Measurements from ENCODE around the gene C1QA. TPM values are rescaled to one million over a fixed set of nuclear protein-coding genes. Genes with fewer than 3 reads are reported as not detected.

The C1QA gene
- total RNA-seq, 4 donors from 2014 or later = 12.3 to 90.8 (median 28.7) TPM

DNA sequence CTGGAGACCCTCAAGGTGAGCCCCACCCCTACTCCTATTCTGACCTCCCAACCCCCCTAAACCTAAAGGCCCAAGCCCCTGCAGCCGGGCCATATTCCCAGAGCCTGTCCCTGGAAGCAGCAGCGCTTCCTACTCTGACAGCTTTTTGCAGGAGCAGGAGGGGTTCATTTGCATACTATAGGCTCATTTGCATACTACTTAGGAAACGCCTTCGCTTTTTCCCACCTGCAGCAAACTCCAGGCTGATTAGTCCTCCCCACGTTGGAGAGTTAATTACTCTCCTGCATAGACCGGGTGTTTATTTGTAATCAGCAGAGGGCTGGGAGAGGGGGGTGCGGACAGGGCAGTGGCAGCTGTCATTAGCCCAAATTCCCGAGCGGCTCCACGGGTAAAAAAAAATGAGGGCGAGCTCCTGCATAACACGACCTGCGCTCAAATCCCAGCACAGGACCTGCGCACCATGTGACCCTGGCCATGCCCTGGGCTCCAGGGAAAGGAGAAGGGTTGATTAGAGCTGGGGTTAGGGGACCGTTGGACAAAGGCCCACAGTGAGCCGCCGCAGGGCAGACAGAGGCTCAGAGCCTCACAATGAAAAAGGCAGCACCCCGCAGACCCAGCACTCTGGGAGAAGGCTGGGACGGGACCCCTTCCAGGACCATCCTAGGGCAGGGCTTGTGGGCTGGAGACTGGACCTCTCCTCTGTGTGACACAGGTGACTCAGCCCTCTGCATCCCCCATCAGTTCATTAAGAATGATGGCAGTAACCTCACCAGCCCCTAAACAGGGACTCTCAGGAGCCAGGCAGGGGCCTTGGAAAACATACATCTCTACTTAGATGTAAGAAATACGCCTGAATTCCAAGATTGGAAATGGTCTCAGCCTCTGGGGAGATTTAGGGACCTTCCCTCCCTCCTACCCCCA, 9.9 kb upstream of the C1QA start:
- Histone ChIP-seq H3K9me3 (no peaks in the 10 kb centered on the region), H3K27ac (no peak overlapping the region), H3K36me3 (no peaks in the 10 kb centered on the region), H3K27me3 (no peaks in the 10 kb centered on the region), H3K4me1 (no peaks in the 10 kb centered on the region), H3K4me3 (no peak overlapping the region)
- DNase-seq = no peak
- TF ChIP-seq, protein P1, sequence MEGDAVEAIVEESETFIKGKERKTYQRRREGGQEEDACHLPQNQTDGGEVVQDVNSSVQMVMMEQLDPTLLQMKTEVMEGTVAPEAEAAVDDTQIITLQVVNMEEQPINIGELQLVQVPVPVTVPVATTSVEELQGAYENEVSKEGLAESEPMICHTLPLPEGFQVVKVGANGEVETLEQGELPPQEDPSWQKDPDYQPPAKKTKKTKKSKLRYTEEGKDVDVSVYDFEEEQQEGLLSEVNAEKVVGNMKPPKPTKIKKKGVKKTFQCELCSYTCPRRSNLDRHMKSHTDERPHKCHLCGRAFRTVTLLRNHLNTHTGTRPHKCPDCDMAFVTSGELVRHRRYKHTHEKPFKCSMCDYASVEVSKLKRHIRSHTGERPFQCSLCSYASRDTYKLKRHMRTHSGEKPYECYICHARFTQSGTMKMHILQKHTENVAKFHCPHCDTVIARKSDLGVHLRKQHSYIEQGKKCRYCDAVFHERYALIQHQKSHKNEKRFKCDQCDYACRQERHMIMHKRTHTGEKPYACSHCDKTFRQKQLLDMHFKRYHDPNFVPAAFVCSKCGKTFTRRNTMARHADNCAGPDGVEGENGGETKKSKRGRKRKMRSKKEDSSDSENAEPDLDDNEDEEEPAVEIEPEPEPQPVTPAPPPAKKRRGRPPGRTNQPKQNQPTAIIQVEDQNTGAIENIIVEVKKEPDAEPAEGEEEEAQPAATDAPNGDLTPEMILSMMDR (IDR thresholded peaks at IDR 0.05) = no peak
- TF ChIP-seq POLR2A (IDR thresholded peaks at IDR 0.05) = no peak

DNA sequence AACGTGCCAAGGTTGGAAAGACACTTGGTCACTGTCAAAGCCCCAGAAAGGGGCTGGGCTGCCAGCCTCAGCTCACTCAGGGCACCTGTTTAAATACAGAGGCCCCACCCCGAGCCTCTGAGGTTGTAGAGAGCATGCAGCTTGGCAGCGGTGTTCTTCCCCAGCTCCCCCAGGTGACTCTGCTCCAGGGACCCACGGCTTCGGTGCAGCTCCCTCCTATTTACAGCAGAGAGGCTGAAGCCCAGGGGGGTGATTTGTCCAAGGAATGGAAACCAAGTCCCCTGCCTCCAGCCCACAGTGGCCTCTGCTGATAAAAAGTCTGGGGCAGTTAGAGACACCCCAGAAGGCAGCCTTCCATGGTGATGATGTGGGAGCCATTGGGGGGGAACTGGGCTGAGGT, 9.1 kb upstream of the C1QA start:
- H3K4me1 ChIP-seq = no peaks in the 10 kb centered on the region

DNA sequence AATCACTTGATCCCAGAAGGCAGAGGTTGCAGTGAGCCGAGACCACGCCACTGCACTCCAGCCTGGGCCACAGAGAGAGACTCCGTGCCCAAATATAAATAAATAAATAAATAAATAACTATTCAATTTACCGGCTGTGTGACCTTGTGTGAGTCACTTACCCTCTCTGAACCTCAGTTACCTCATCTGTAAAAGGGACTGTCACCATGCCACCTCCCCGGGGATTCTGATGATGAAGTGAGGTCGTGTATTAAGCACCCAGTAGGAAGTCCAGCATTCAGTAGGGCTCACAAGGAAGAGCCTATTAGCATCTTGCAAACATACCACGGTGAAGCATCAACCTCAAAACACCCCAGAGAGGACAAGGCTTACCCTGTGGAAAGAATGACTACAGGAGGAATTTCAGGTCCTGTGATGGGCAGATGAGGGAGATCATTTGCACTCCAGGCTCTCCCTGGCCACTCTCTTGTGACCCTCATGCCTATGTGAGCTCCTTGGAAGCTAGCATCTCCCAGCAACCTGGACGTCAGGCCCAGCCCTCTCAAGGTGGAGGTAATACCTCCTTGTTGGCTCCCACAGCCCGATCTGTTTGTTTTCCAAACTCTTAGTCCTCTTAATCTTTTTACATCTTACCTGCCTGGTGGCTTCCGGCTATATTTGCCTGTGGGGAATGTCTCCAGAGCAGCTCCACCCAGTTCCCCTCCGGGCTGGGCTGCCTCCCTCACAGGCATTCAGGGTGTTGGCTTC, 7.6 kb upstream of the C1QA start:
- H3K27ac ChIP-seq = no peak overlapping the region
- no peaks in the 10 kb centered on the region for H3K27me3 ChIP-seq
- no peak overlapping the region for H3K4me3 ChIP-seq
- DNase-seq = no peak
- H3K36me3 ChIP-seq = no peaks in the 10 kb centered on the region
- TF ChIP-seq POLR2A (IDR thresholded peaks at IDR 0.05) = no peak
- TF ChIP-seq, protein P1 (IDR thresholded peaks at IDR 0.05) = no peak
- no peaks in the 10 kb centered on the region for H3K9me3 ChIP-seq
- H3K4me1 ChIP-seq = no peaks in the 10 kb centered on the region

More for the DNA sequence above, 9.1 kb upstream of the C1QA start:
- H3K36me3 ChIP-seq = no peaks in the 10 kb centered on the region
- H3K9me3 ChIP-seq = no peaks in the 10 kb centered on the region
- H3K27ac ChIP-seq = no peak overlapping the region
- TF ChIP-seq POLR2A (IDR thresholded peaks at IDR 0.05) = no peak
- TF ChIP-seq, protein P1 (IDR thresholded peaks at IDR 0.05) = no peak
- H3K4me3 ChIP-seq = no peak overlapping the region
- H3K27me3 ChIP-seq = no peaks in the 10 kb centered on the region
- DNase-seq = no peak

DNA sequence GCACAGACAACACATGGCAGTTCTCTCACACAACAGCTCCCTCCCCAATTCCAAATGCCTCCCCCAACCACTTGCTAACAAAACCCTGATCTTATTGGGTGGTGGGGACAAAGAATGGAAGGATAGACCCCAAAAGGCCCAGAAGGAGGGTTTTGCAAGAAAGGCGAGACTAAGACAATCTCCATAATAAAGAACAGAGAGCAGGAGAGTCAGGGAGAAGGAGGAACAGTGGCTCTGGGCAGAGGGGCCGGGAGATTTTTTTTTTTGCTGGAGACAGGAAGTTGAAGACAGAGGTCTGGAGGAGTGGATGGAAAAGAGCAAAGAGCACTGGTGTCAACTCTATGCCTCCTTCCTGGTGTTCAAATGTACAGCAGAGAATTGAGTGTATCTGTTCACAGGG, 6.5 kb upstream of the C1QA start:
- Histone ChIP-seq H3K4me3 (no peak overlapping the region), H3K27ac (no peak overlapping the region), H3K36me3 (no peaks in the 10 kb centered on the region), H3K4me1 (no peaks in the 10 kb centered on the region), H3K27me3 (no peaks in the 10 kb centered on the region), H3K9me3 (no peaks in the 10 kb centered on the region)
- DNase-seq = no peak
- no peak for TF ChIP-seq POLR2A (IDR thresholded peaks at IDR 0.05)
- TF ChIP-seq, protein P1 (IDR thresholded peaks at IDR 0.05) = no peak

DNA sequence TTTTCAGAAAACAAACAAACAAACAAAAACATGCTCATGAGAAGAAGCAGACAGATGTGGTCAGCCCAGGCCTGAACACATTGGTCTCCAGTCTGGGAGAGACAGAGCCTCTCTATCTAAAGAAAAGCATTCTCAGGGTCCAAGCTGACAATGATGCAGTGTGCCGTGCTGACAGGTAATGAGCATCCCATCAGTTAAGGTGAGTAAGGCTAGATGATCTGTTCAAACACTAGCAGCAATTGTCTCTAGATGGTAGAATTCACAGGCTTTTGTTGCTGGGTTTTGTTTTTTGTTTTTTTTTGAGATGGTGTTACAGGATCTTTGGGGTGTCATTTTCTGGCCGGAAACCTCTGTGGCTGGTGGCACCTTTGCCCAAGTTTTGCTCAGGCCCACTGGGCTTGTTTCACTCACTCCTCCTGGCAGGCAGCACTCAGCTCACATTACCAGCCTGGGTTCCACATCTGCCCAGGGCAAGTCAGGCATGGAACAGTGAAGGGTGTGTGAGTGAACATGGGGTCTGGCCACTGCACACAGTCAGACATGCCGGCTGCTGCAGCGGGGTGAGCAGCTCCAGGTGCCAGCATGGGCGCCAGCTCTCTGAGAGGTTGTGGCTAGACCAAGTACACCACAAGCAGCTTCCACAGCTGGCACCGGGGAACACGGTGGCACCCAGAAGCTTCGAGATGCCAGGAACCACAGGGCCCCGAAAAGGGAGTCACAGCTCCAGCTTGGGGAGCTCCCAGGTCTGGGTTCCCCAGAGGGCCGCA, 2.5 kb upstream of the C1QA start:
- H3K27me3 ChIP-seq = no peaks in the 10 kb centered on the region

More for the DNA sequence above, 2.5 kb upstream of the C1QA start:
- no peaks in the 10 kb centered on the region for H3K36me3 ChIP-seq
- no peak for TF ChIP-seq POLR2A (IDR thresholded peaks at IDR 0.05)
- TF ChIP-seq, protein P1 (IDR thresholded peaks at IDR 0.05) = no peak
- H3K4me3 ChIP-seq = no peak overlapping the region
- no peaks in the 10 kb centered on the region for H3K4me1 ChIP-seq
- DNase-seq = no peak
- no peak overlapping the region for H3K27ac ChIP-seq
- H3K9me3 ChIP-seq = no peaks in the 10 kb centered on the region

Measured in Peyer's patch (tissue), 4 donors.